Sigmoid colon (tissue), 7 donors: ENCODE measurements around the gene CCDC69. TPM values are rescaled to one million over a fixed set of nuclear protein-coding genes. Genes with fewer than 3 reads are reported as not detected.

ENCODE experiments used
- DNase-seq: peaks from one replicate; pipeline ENCODE4 v3.0.0-alpha.2; 2019
- H3K27ac ChIP-seq, 4 donors: fragments of 200-600 bp; sonication (generic); one replicate each; pipeline ENCODE4 v1.5.1; 2016 to 2019; ENCODE audit warnings: mild to moderate bottlenecking in 1 of 4
- H3K27me3 ChIP-seq, 3 donors: fragments of 200-600 bp; sonication (generic); one replicate each; pipeline ENCODE4 v1.5.1; 2019; ENCODE audit warnings: mild to moderate bottlenecking in 1 of 3
- H3K36me3 ChIP-seq, 4 donors: fragments of 200-600 bp; sonication (generic); one replicate each; pipeline ENCODE4 v1.5.1; 2016 to 2019
- H3K4me1 ChIP-seq, 4 donors: fragments of 200-600 bp; sonication (generic); one replicate each; pipeline ENCODE4 v1.5.1; 2017 to 2019
- H3K4me3 ChIP-seq, 4 donors: fragments of 200-600 bp; sonication (generic); one replicate each; pipeline ENCODE4 v1.5.1; 2017 to 2019; ENCODE audit warnings: mild to moderate bottlenecking in 2 of 4, moderate library complexity in 1 of 4
- H3K9me3 ChIP-seq, 4 donors: fragments of 200-600 bp in 3 of 4; sonication (generic) in 3 of 4; one replicate each; pipeline versions ENCODE4 v1.5.1 to v1.6.1; 2013 to 2019
- EP300 ChIP-seq, 4 donors: sonication (generic); formaldehyde crosslinking; IDR thresholded peaks; one replicate each; pipeline ENCODE4 v1.6.1; 2017; ENCODE audit warnings: antibody characterized with exemption in 4 of 4
- POLR2A ChIP-seq, 2 donors: fragments of 450-650 bp; IDR thresholded peaks; one replicate each; pipeline ENCODE4 v1.6.1; 2016; ENCODE audit warnings: antibody characterized with exemption in 2 of 2, mild to moderate bottlenecking in 2 of 2, moderate library complexity in 2 of 2
- POLR2AphosphoS5 ChIP-seq, 4 donors: sonication (generic); formaldehyde crosslinking; IDR thresholded peaks; one replicate each; pipeline ENCODE4 v1.6.1; 2017; ENCODE audit warnings: antibody characterized with exemption in 4 of 4
- WGBS, 2 donors: extraction: QIAGEN DNeasy Blood & Tissue Kit; methylation state at CpG; one replicate each; pipeline ENCODE4 v1.1.7; 2013; 5-methylcytosine and 5-hydroxymethylcytosine counted together
- intact Hi-C: fragments of 100-400 bp; cut with DNase I; formaldehyde crosslinking; loops from one replicate; pipeline ENCODE4 v1.15.1; 2023
- polyA plus RNA-seq, 3 donors: library from polyadenylated mRNA; stranded (reverse); fragments of 200-250 nt; gene quantifications; one replicate each; pipeline ENCODE4 v1.2.3, GENCODE V29; 2013
- total RNA-seq, 4 donors: library from RNA; depleted of rRNA; stranded (reverse); fragments of >200 nt; gene quantifications; one replicate each; pipeline ENCODE4 v1.1.0, GENCODE V29; 2016
- TF ChIP-seq, protein P1 (sequence below), 4 experiments: fragments of 450-650 bp in 3 of 4; fragments of 200-600 bp in 1 of 4; IDR thresholded peaks; one replicate each; pipeline ENCODE4 v1.5.1; 2016 to 2019; ENCODE audit warnings: antibody characterized with exemption in 4 of 4, mild to moderate bottlenecking in 3 of 4, moderate library complexity in 2 of 4
- donor health status: healthy with polysubstance abuse.
- donor health status: Bipolar disorder and iron deficiency.
- donor health status: healthy.

The CCDC69 gene
- total and polyA plus RNA-seq, 7 donors, result 6.0 to 342 (median 199) TPM

DNA sequence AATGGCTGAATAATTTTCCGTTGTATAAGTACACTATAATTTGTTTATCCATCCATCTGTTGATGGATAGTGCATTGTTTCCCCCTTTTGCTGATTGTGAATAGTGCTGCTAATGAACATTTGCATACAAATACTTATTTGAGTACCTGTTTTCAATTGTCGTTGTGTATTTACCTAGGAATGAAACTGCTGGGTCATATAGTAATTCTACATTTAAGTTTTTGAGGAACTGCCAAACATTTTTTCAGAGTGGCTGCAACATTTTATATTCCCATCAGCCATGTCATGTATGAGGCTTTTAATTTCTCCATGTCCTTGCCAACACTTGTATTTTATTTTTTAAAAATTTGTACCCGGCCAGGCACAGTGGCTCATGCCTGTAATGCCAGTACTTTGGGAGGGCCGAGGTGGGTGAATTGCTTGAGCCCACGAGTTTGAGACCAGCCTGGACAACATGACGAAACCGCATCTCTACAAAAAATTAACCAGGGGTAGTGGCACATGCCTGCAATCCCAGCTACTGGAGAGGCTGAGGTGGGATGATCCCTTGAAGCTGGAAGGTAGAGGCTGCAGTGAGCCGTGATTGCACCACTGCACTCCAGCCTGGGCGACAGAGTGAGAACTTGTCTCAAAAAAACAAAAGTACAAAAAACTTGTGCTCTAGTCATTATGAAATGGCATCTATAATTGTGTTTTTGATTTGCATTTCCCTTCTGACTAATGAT lies 64.1 kb downstream of the CCDC69 start:
- 76 to 85% methylated on average over 9 of the region's 9 CpGs for WGBS, 2 donors
- Histone ChIP-seq H3K4me3 (no peak overlapping the region), H3K4me1 (peaks cover 0 to 49% (median 37%) of the 10 kb centered on the region in 4 donors), H3K27ac (no peak overlapping the region), H3K27me3 (no peaks in the 10 kb centered on the region), H3K9me3 (no peaks in the 10 kb centered on the region), H3K36me3 (no peaks in the 10 kb centered on the region)
- DNase-seq, result no peak
- TF ChIP-seq EP300 (IDR thresholded peaks at IDR 0.05) (no peak), POLR2AphosphoS5 (IDR thresholded peaks at IDR 0.05) (no peak), POLR2A (IDR thresholded peaks at IDR 0.05) (no peak)
- TF ChIP-seq, protein P1, sequence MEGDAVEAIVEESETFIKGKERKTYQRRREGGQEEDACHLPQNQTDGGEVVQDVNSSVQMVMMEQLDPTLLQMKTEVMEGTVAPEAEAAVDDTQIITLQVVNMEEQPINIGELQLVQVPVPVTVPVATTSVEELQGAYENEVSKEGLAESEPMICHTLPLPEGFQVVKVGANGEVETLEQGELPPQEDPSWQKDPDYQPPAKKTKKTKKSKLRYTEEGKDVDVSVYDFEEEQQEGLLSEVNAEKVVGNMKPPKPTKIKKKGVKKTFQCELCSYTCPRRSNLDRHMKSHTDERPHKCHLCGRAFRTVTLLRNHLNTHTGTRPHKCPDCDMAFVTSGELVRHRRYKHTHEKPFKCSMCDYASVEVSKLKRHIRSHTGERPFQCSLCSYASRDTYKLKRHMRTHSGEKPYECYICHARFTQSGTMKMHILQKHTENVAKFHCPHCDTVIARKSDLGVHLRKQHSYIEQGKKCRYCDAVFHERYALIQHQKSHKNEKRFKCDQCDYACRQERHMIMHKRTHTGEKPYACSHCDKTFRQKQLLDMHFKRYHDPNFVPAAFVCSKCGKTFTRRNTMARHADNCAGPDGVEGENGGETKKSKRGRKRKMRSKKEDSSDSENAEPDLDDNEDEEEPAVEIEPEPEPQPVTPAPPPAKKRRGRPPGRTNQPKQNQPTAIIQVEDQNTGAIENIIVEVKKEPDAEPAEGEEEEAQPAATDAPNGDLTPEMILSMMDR (IDR thresholded peaks at IDR 0.05), result no peak
- intact Hi-C loops, result loop anchor here (5.0 kb wide), 1 partner anchor 62 kb away; the partner anchor contains the start of gene CCDC69

DNA sequence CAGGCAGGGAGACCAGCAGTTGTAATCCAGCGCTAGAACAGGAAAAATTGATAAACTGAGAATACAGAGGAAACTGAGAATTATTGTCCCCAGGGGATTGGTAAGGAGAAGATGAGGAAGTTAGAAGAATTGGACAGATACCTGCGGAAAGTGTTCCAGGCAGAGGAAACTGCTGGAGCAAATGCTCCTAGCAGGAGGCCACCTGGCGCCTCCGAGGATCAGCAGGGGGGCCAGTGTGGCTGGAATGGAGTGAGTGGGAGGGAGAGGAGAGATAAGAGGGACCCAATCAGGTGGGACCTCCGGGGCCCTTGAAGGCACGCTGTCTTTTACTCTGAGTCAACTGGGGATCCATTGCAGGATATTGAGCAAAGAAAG lies 65.6 kb downstream of the CCDC69 start:
- Histone ChIP-seq H3K36me3 (no peaks in the 10 kb centered on the region), H3K27ac (peak overlapping the region; percentile 88 to 97 (median 93)), H3K4me1 (peaks cover 0 to 56% (median 49%) of the 10 kb centered on the region in 4 donors), H3K9me3 (no peaks in the 10 kb centered on the region), H3K27me3 (no peaks in the 10 kb centered on the region), H3K4me3 (peak overlapping the region; percentile 74 to 92 (median 82))
- TF ChIP-seq POLR2A (IDR thresholded peaks at IDR 0.05) (no peak), EP300 (IDR thresholded peaks at IDR 0.05) (no peak), POLR2AphosphoS5 (IDR thresholded peaks at IDR 0.05) (no peak)
- TF ChIP-seq, protein P1 (IDR thresholded peaks at IDR 0.05), result no peak
- 12 to 24% methylated on average over 6 of the region's 6 CpGs for WGBS, 2 donors
- intact Hi-C loops, result loop anchor here (5.0 kb wide), 1 partner anchor 64 kb away; the partner anchor contains the start of gene CCDC69
- DNase-seq, result no peak

DNA sequence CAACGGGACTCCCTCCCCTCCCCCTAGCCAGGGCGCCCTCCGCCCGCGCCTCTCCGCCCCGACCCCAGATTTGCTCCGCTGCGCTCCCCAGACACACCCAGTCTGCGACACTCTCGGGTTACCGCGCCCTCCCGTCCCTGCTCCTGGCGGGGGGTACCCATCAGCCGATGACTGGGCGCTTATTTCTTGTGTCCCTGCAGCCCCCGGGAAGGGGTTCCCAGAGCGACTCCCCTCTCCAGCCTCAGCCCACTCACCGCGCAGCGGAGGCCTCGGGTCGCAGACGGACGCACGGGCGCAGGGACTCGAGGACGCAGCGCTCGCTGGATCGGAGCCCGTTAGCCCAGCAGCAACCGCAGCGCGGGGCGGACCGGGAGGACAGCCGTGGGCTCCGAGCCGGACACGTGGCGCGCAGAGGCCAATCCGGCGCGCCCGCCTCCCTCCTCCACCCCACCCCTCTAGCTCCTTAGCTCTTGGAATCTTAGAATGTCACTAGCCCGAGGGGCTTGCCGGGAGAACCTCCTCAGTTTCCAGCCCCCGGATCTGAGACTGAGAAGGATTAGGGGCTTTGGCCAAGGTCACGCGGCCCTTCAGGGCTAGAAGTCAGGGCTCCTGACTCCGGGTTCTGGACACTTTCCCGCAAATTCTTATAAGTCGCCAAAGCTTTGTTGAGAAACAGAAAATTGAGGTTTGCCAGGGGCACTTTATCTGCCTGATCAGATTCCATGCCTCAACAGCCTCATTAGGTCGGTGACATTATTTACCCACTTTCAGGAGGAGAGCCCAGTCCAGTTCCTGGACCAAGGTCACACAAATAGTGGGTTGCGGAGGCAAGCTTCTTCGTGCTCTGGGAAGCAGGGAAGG lies 66.2 kb downstream of the CCDC69 start, which contains the start of gene ANXA6:
Gene ANXA6 (minus strand): TSS at position 354 of the 861 bp plus-strand sequence. CDS start 9,878 bp downstream, outside the sequence.
- TF ChIP-seq, protein P1 (IDR thresholded peaks at IDR 0.05), result no peak
- no peak for TF ChIP-seq EP300 (IDR thresholded peaks at IDR 0.05)
- peak; percentile 60 to 72 for TF ChIP-seq POLR2A (IDR thresholded peaks at IDR 0.05)
- peak; percentile 77 to 91 (median 87) for TF ChIP-seq POLR2AphosphoS5 (IDR thresholded peaks at IDR 0.05)
- no peaks in the 10 kb centered on the region for H3K27me3 ChIP-seq
- no peaks in the 10 kb centered on the region for H3K36me3 ChIP-seq
- H3K4me3 ChIP-seq, result peak within 1 kb of the TSS; percentile 74 to 92 (median 82)
- WGBS, 2 donors, result 1 to 2% methylated on average over 60 of the region's 60 CpGs
- peak; percentile 95 for DNase-seq
- intact Hi-C loops, result loop anchor here (5.0 kb wide), 1 partner anchor 65 kb away; the partner anchor contains the start of gene CCDC69
- no peaks in the 10 kb centered on the region for H3K9me3 ChIP-seq
- peaks cover 0 to 56% (median 52%) of the 10 kb centered on the region in 4 donors for H3K4me1 ChIP-seq
- H3K27ac ChIP-seq, result peak within 1 kb of the TSS; percentile 88 to 97 (median 93)

DNA sequence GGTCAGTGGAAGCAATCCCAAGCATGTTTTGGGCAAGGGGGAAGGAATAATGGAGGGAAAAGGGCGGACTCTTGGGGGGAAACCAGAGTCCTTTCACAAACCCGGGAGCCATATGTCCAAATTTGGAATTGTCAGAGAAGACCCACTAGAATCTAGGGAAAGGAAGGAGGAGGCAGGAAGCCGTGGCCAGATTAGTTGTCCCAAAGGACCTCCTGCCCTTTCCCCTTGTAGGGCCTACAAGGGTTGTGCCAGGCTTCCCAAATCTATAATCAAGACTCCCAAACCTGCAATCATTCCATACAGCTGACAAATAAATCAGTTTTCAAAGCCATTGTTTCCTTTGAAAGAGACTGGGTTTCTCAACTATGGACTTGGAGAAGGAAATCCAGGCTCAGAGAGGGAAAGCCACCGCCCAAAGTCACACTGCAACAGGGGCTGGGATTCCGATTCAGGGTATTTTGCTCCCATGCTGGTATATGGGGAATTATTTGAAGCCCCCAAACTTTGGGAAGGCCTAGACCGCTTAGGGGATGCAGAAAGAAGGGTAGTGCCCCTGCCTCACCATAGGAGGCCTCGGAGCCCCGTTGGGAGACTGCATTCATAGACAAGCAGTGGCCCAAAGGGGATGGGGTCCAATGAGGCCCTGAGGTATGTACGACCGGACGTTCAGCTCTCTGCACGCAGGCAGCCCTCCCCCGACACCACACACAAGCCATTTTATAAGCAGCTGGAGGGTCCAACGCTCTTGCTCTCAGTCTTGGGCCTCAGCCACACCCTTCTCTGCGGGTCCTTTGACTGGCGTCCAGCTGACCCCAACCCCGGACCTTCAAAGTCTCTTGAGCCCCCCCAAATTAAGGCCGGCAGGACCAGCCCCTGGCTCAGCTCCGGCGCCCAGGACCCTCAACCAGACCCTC lies 67.1 kb downstream of the CCDC69 start:
- Histone ChIP-seq H3K4me1 (peaks cover 0 to 63% (median 55%) of the 10 kb centered on the region in 4 donors), H3K36me3 (no peaks in the 10 kb centered on the region)

More for the DNA sequence above, 67.1 kb downstream of the CCDC69 start:
- DNase-seq, result peak; percentile 77
- Histone ChIP-seq H3K4me3 (peak overlapping the region; percentile 74 to 92 (median 82)), H3K9me3 (no peaks in the 10 kb centered on the region), H3K27ac (peak overlapping the region; percentile 88 to 97 (median 93)), H3K27me3 (no peaks in the 10 kb centered on the region)
- TF ChIP-seq, protein P1 (IDR thresholded peaks at IDR 0.05), result no peak
- no peak for TF ChIP-seq POLR2A (IDR thresholded peaks at IDR 0.05)
- TF ChIP-seq EP300 (IDR thresholded peaks at IDR 0.05), result no peak
- no peak for TF ChIP-seq POLR2AphosphoS5 (IDR thresholded peaks at IDR 0.05)
- intact Hi-C loops, result loop anchor here (5.0 kb wide), 1 partner anchor 66 kb away; the partner anchor contains the start of gene CCDC69
- 22 to 40% methylated on average over 20 of the region's 20 CpGs for WGBS, 2 donors
